HepG2 (cell line): ENCODE measurements around the gene C18orf63.

Source experiments
- EP300 ChIP-seq, 3 experiments: sonication (generic) in 1 of 3; formaldehyde crosslinking in 1 of 3; IDR thresholded peaks; 2 replicates each; pipeline versions ENCODE4 v1.5.1 to v1.6.1; 2011 to 2020; ENCODE audit warnings: low read depth in 2 of 3, low read length in 2 of 3, borderline replicate concordance in 1 of 3, improper control_type of control experiment in 1 of 3, mild to moderate bottlenecking in 1 of 3, missing genetic modification reagents in 1 of 3, moderate library complexity in 1 of 3
- JUND ChIP-seq: sonication (generic); formaldehyde crosslinking; IDR thresholded peaks from 2 replicates; pipeline ENCODE4 v1.8.0; 2022; ENCODE audit warnings: mild to moderate bottlenecking, missing genetic modification reagents
- TEAD3 ChIP-seq: optimal IDR thresholded peaks from 2 replicates; pipeline ENCODE3; 2016; ENCODE audit warnings: borderline replicate concordance
- ZFP91 ChIP-seq: sonication (generic); formaldehyde crosslinking; IDR thresholded peaks from 2 replicates; pipeline ENCODE4 v1.9.0; 2022; ENCODE audit warnings: missing genetic modification reagents, mild to moderate bottlenecking, borderline replicate concordance
- ZNF3 ChIP-seq: IDR thresholded peaks from 2 replicates; pipeline ENCODE4 v1.7.0; 2017; ENCODE audit warnings: inconsistent platforms
- ZNF331 ChIP-seq: sonication (generic); formaldehyde crosslinking; IDR thresholded peaks from 2 replicates; pipeline ENCODE4 v1.4.0; 2020; ENCODE audit warnings: missing genetic modification reagents

DNA sequence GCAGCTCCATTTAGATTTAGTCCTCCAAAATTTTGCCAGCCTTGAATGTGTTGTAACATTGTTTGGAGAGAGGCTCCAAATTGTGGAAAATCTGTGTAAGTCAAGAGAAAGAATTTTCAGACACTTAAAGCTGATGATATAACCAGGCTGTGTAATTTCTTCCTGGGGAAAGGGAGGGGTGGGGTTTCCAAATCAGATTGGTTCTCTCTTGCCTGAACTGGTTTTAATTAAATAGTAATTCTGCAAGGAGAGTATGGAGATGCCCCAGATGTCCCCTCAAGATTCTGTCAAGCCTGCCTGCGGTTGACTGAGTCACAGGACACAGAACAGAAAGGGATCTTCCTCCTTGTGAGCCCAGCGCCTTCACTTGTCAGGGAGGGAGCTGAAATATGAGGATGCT lies 54.5 kb downstream of the C18orf63 start:
- no peak for TF ChIP-seq ZFP91 (CRISPR knock-in tag)
- no peak for TF ChIP-seq ZNF3 (CRISPR knock-in tag)
- no peak for TF ChIP-seq ZNF331 (CRISPR knock-in tag)
- no peak for TF ChIP-seq TEAD3 (CRISPR knock-in tag)
- TF ChIP-seq EP300 (IDR thresholded peaks at IDR 0.05; ENCODE audit: low read depth in 2 of 2, low read length in 2 of 2): no peak
- TF ChIP-seq EP300 (CRISPR knock-in tag; IDR thresholded peaks at IDR 0.05; ENCODE audit: borderline replicate concordance): no peak
- TF ChIP-seq JUND (CRISPR knock-in tag): no peak
